H1 (cell line): Measurements from ENCODE around the gene GAMT. TPM values are rescaled to one million over a fixed set of nuclear protein-coding genes. Genes with fewer than 3 reads are reported as not detected.

Experiments used
- BACH1 ChIP-seq: IDR thresholded peaks from 2 replicates; pipeline ENCODE4 v1.6.1; 2012; ENCODE audit warnings: low read length, improper control_type of control experiment
- CEBPB ChIP-seq: IDR thresholded peaks from 2 replicates; pipeline ENCODE4 v1.6.1; 2012; ENCODE audit warnings: low read depth, low read length
- EGR1 ChIP-seq: IDR thresholded peaks from 2 replicates; pipeline ENCODE4 v1.6.1; 2011; ENCODE audit warnings: low read depth, low read length, borderline replicate concordance
- FOSL1 ChIP-seq: IDR thresholded peaks from 2 replicates; pipeline ENCODE4 v1.6.1; 2011; ENCODE audit warnings: mild to moderate bottlenecking, low read depth, low read length, moderate library complexity; ENCODE audit not compliant: insufficient read depth
- JUN ChIP-seq: IDR thresholded peaks from 2 replicates; pipeline ENCODE4 v1.6.1; 2011; ENCODE audit warnings: low read depth, mild to moderate bottlenecking, improper control_type of control experiment, low read length
- RFX5 ChIP-seq: IDR thresholded peaks from 2 replicates; pipeline ENCODE4 v1.6.1; 2011; ENCODE audit warnings: low read depth, low read length, improper control_type of control experiment, borderline replicate concordance
- SP2 ChIP-seq: IDR thresholded peaks from 2 replicates; pipeline ENCODE4 v1.6.1; 2012; ENCODE audit warnings: mild to moderate bottlenecking, low read length, inconsistent platforms
- polyA plus RNA-seq, 7 experiments: library from polyadenylated mRNA; depleted of rRNA in 3 of 7; stranded (reverse) in 5 of 7; unstranded in 2 of 7; fragments of >200 nt in 5 of 7; fragments of 200-250 nt in 2 of 7; gene quantifications; 1 replicate in 5 of 7; 2 replicates in 1 of 7; 4 replicates in 1 of 7; pipeline versions ENCODE4 v1.2.1 to v1.2.3, GENCODE V29; 2011 to 2013; ENCODE audit warnings: missing spikeins in 2 of 7, mixed read lengths in 2 of 7
- total RNA-seq: library from RNA; stranded (reverse); fragmentation: NEBNext Ultra II Directional; extraction: Animal tissue kit (Norgen Biotek cat#: 25700); gene quantifications from 2 replicates; pipeline ENCODE4 v1.2.1, GENCODE V29; 2021

GAMT gene
- total and polyA plus RNA-seq, 2 of the 8 experiments (the other 6 are each of a cell fraction or from before 2014, with no cell fraction given): 17.2 to 35.6 TPM

GRCh38 chr19:1366296-1366695 is 35.0 kb downstream of the GAMT start (continued):
- TF ChIP-seq EGR1 (no peak), SP2 (no peak), JUN (no peak), FOSL1 (no peak), BACH1 (no peak), RFX5 (no peak), CEBPB (no peak)
